Ascending aorta (tissue), 2 donors: ENCODE data around the gene ALPP. TPM values are rescaled to one million over a fixed set of nuclear protein-coding genes. Genes with fewer than 3 reads are reported as not detected.
"Not testable (repeated sequence)": the region's sequence is repeated elsewhere in the genome, so short reads cannot be mapped to it uniquely, and the experiment has no call there.

ENCODE experiments used
- DNase-seq, 2 donors: peaks; one replicate each; pipeline ENCODE4 v3.0.0-alpha.2; 2019; ENCODE audit warnings: low spot score in 2 of 2
- H3K27ac ChIP-seq, 2 donors: fragments of 200-600 bp; sonication (generic); one replicate each; pipeline ENCODE4 v1.5.1; 2016 to 2017; ENCODE audit warnings: mild to moderate bottlenecking in 1 of 2
- H3K27me3 ChIP-seq: fragments of 200-600 bp; sonication (generic); one replicate; pipeline ENCODE4 v1.5.1; 2017
- H3K36me3 ChIP-seq, 2 donors: fragments of 200-600 bp; sonication (generic); one replicate each; pipeline ENCODE4 v1.5.1; 2016
- H3K4me1 ChIP-seq, 2 donors: fragments of 200-600 bp; sonication (generic); one replicate each; pipeline ENCODE4 v1.5.1; 2016 to 2017; ENCODE audit warnings: mild to moderate bottlenecking in 1 of 2
- H3K4me3 ChIP-seq, 2 donors: fragments of 200-600 bp; sonication (generic); one replicate each; pipeline ENCODE4 v1.5.1; 2016 to 2017; ENCODE audit warnings: mild to moderate bottlenecking in 1 of 2
- H3K9me3 ChIP-seq, 2 donors: fragments of 200-600 bp; sonication (generic); one replicate each; pipeline ENCODE4 v1.5.1; 2016
- CTCF ChIP-seq, 3 experiments: fragments of 200-600 bp in 2 of 3; fragments of 450-650 bp in 1 of 3; sonication (generic) in 2 of 3; IDR thresholded peaks; one replicate each; pipeline ENCODE4 v1.5.1; 2016 to 2019; ENCODE audit warnings: antibody characterized with exemption in 3 of 3, mild to moderate bottlenecking in 1 of 3, moderate library complexity in 1 of 3
- intact Hi-C: fragments of 100-400 bp; cut with DNase I; formaldehyde crosslinking; loops from one replicate; pipeline ENCODE4 v1.15.1; 2023
- total RNA-seq: library from RNA; depleted of rRNA; stranded (reverse); fragments of >200 nt; gene quantifications from one replicate; pipeline ENCODE4 v1.1.0, GENCODE V29; 2016

Gene ALPP
- total RNA-seq, 1 donor from 2014 or later: not detected

GRCh38 chr2:232367016-232367415, 11.5 kb upstream of the ALPP start:
- no peak for TF ChIP-seq CTCF (IDR thresholded peaks at IDR 0.05)
- no peak for DNase-seq
- Histone ChIP-seq H3K36me3 (no peaks in the 10 kb centered on the region), H3K27ac (no peak overlapping the region), H3K4me1 (no peaks in the 10 kb centered on the region), H3K27me3 (no peaks in the 10 kb centered on the region), H3K4me3 (no peak overlapping the region), H3K9me3 (no peaks in the 10 kb centered on the region)
- intact Hi-C loops: no loop called here

GRCh38 chr2:232367591-232368233, 10.8 kb upstream of the ALPP start:
- peak in 1 of 2 donors; percentile 6 for DNase-seq

GRCh38 chr2:232368311-232368731, 10.2 kb upstream of the ALPP start:
- Histone ChIP-seq H3K36me3 (no peaks in the 10 kb centered on the region), H3K9me3 (no peaks in the 10 kb centered on the region), H3K27me3 (no peaks in the 10 kb centered on the region), H3K4me3 (no peak overlapping the region), H3K4me1 (no peaks in the 10 kb centered on the region), H3K27ac (no peak overlapping the region)
- intact Hi-C loops: no loop called here
- TF ChIP-seq CTCF (IDR thresholded peaks at IDR 0.05): no peak
- no peak for DNase-seq

More at GRCh38 chr2:232367591-232368233, 10.8 kb upstream of the ALPP start:
- no peak for TF ChIP-seq CTCF (IDR thresholded peaks at IDR 0.05)
- H3K36me3 ChIP-seq: no peaks in the 10 kb centered on the region
- no peaks in the 10 kb centered on the region for H3K4me1 ChIP-seq
- no peak overlapping the region for H3K27ac ChIP-seq
- H3K9me3 ChIP-seq: no peaks in the 10 kb centered on the region
- H3K27me3 ChIP-seq: no peaks in the 10 kb centered on the region
- no peak overlapping the region for H3K4me3 ChIP-seq
- intact Hi-C loops: no loop called here

- Histone ChIP-seq H3K36me3 (no peaks in the 10 kb centered on the region), H3K4me1 (no peaks in the 10 kb centered on the region), H3K27ac (no peak overlapping the region), H3K4me3 (no peak overlapping the region), H3K27me3 (no peaks in the 10 kb centered on the region), H3K9me3 (no peaks in the 10 kb centered on the region)
- intact Hi-C loops: no loop called here
- no peak for DNase-seq
- no peak for TF ChIP-seq CTCF (IDR thresholded peaks at IDR 0.05)
Observed at GRCh38 chr2:232369126-232369951, 9.2 kb upstream of the ALPP start.

GRCh38 chr2:232370007-232370406, 8.5 kb upstream of the ALPP start:
- not testable (repeated sequence) for H3K4me3 ChIP-seq

More at GRCh38 chr2:232370007-232370406, 8.5 kb upstream of the ALPP start:
- H3K27me3 ChIP-seq, intact Hi-C loops, DNase-seq, H3K4me1 ChIP-seq, H3K9me3 ChIP-seq, H3K27ac ChIP-seq, H3K36me3 ChIP-seq: not testable (repeated sequence)
